ENCODE results near the gene NCAPG. TPM values are rescaled to one million over a fixed set of nuclear protein-coding genes. Genes with fewer than 3 reads are reported as not detected.
"Not testable (repeated sequence)": the region's sequence is repeated elsewhere in the genome, so short reads cannot be mapped to it uniquely, and the experiment has no call there.

The NCAPG gene
- total and polyA plus RNA-seq, 10 of the 15 experiments (the other 5 are each of a cell fraction or from before 2014, with no cell fraction given): 17.3 to 93.9 (median 53.7) TPM

DNA sequence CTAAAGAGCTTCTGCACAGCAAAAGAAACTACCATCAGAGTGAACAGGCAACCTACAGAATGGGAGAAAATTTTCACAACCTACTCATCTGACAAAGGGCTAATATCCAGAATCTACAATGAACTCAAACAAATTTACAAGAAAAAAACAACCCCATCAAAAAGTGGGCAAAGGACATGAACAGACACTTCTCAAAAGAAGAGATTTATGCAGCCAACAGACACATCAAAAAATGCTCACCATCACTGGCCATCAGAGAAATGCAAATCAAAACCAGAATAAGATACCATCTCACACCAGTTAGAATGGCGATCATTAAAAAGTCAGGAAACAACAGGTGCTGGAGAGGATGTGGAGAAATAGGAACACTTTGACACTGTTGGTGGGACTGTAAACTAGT is 39.5 kb downstream of the NCAPG start:
- ATAC-seq; H3K4me1 ChIP-seq (ENCODE audit: control insufficient read depth, insufficient read depth, low read length); H3K79me2 ChIP-seq (ENCODE audit: control insufficient read depth, insufficient read depth, low read length); SMC1A ChIA-PET (ENCODE audit: uncharacterized antibody, unreplicated experiment); H4K20me1 ChIP-seq (ENCODE audit: control insufficient read depth, insufficient read depth); H3K9ac ChIP-seq (ENCODE audit: control insufficient read depth, insufficient read depth, low read length); H3K4me3 ChIP-seq; H2AFZ ChIP-seq (ENCODE audit: control insufficient read depth, low read depth, low read length); DNase-seq (ENCODE audit: low read depth, low spot score); in situ Hi-C loops (cut with MboI); BruUV-seq (replicated peaks); POLR2A ChIA-PET; CTCF ChIA-PET; H3K4me2 ChIP-seq (ENCODE audit: control insufficient read depth, insufficient read depth); H3K27me3 ChIP-seq (replicated peaks in 1 of 2; ENCODE audit: control insufficient read depth in 2 of 2, insufficient read depth in 2 of 2, low read length in 1 of 2); H3K27ac ChIP-seq (ENCODE audit: control insufficient read depth, insufficient read depth); H3K9me3 ChIP-seq (replicated peaks; ENCODE audit: control insufficient read depth, insufficient read depth, low read length); RAD21 ChIA-PET (ENCODE audit: unreplicated experiment); H3K36me3 ChIP-seq (ENCODE audit: control insufficient read depth in 2 of 2, insufficient read depth in 2 of 2, low read length in 1 of 2); intact Hi-C loops (cut with micrococcal nuclease; ENCODE audit: unreplicated experiment); FAIRE-seq: not testable (repeated sequence)
- 80% methylated on average over 1 of the region's 1 CpG for whole genome bisulfite sequencing (ENCODE audit: insufficient coverage, insufficient replicate concordance, low lambda C conversion rate, missing lambda C conversion rate)

DNA sequence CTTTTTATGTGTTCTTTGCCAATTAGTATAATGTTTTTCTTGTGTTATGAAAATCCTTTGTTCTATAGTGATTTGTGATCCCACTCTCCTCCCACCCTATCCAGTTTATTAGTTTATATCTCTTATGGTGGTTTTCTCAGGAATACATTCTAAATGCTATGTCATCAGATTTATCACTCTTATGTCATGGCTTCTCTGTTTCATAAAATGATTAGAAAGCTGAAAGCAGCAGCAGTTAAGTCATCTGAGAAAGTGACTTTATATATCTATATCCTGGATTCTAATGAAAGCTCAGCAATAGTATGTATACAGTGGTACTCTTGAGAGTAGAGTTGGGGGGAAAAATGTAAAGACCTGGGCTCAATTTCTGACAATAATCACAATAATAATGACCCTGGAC is 41.2 kb downstream of the NCAPG start:
- H4K20me1 ChIP-seq (ENCODE audit: control insufficient read depth, insufficient read depth): no peaks in the 10 kb centered on the region
- no peaks in the 10 kb centered on the region for H3K4me1 ChIP-seq (ENCODE audit: control insufficient read depth, insufficient read depth, low read length)
- in situ Hi-C loops (cut with MboI) (no loop called here), intact Hi-C loops (cut with micrococcal nuclease; ENCODE audit: unreplicated experiment) (no loop called here)
- H3K4me2 ChIP-seq (ENCODE audit: control insufficient read depth, insufficient read depth): no peak overlapping the region
- CTCF ChIA-PET: interaction anchor here (0.9 to 2.1 kb wide), 3 partner anchors 11 to 276 kb away, joined by 3 to 6 read pairs (median 5); no protein-coding TSS in a partner anchor
- RAD21 ChIA-PET (ENCODE audit: unreplicated experiment): no interaction called here
- H3K4me3 ChIP-seq: no peak overlapping the region
- ATAC-seq (no peak), DNase-seq (ENCODE audit: low read depth, low spot score) (no peak), FAIRE-seq (no peak)
- BruUV-seq (replicated peaks): no TSS peak
- H3K27me3 ChIP-seq (replicated peaks in 1 of 2; ENCODE audit: control insufficient read depth in 2 of 2, insufficient read depth in 2 of 2, low read length in 1 of 2): no peaks in the 10 kb centered on the region
- TF ChIP-seq ATF7 (IDR thresholded peaks at IDR 0.05; ENCODE audit: low read depth) (no peak), NBN (IDR thresholded peaks at IDR 0.05) (no peak), GATAD2B (conservative IDR thresholded peaks at IDR 0.05; ENCODE audit: low read depth) (no peak), HDGF (IDR thresholded peaks at IDR 0.05) (no peak), EZH2 (IDR thresholded peaks at IDR 0.05; ENCODE audit: borderline replicate concordance, control insufficient read depth, low read depth, low read length) (no peak), FOXK2 (IDR thresholded peaks at IDR 0.05) (no peak), KLF5 (IDR thresholded peaks at IDR 0.05; ENCODE audit: partially characterized antibody) (no peak), SREBF2 (IDR thresholded peaks at IDR 0.05; ENCODE audit: low read length) (no peak), TBL1XR1 (IDR thresholded peaks at IDR 0.05; ENCODE audit: low read depth, low read length) (no peak), CBFB (IDR thresholded peaks at IDR 0.05; ENCODE audit: low read depth) (no peak), MTA2 (IDR thresholded peaks at IDR 0.05; ENCODE audit: low read depth) (no peak)
- TF ChIP-seq, protein P1, sequence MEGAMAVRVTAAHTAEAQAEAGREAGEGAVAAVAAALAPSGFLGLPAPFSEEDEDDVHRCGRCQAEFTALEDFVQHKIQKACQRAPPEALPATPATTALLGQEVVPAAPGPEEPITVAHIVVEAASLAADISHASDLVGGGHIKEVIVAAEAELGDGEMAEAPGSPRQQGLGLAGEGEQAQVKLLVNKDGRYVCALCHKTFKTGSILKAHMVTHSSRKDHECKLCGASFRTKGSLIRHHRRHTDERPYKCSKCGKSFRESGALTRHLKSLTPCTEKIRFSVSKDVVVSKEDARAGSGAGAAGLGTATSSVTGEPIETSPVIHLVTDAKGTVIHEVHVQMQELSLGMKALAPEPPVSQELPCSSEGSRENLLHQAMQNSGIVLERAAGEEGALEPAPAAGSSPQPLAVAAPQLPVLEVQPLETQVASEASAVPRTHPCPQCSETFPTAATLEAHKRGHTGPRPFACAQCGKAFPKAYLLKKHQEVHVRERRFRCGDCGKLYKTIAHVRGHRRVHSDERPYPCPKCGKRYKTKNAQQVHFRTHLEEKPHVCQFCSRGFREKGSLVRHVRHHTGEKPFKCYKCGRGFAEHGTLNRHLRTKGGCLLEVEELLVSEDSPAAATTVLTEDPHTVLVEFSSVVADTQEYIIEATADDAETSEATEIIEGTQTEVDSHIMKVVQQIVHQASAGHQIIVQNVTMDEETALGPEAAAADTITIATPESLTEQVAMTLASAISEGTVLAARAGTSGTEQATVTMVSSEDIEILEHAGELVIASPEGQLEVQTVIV (IDR thresholded peaks at IDR 0.05; ENCODE audit: borderline replicate concordance, partially characterized antibody): no peak
- TF ChIP-seq, protein P2, sequence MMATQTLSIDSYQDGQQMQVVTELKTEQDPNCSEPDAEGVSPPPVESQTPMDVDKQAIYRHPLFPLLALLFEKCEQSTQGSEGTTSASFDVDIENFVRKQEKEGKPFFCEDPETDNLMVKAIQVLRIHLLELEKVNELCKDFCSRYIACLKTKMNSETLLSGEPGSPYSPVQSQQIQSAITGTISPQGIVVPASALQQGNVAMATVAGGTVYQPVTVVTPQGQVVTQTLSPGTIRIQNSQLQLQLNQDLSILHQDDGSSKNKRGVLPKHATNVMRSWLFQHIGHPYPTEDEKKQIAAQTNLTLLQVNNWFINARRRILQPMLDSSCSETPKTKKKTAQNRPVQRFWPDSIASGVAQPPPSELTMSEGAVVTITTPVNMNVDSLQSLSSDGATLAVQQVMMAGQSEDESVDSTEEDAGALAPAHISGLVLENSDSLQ (IDR thresholded peaks at IDR 0.05): no peak
- no peaks in the 10 kb centered on the region for H3K9me3 ChIP-seq (replicated peaks; ENCODE audit: control insufficient read depth, insufficient read depth, low read length)
- no peak overlapping the region for H3K27ac ChIP-seq (ENCODE audit: control insufficient read depth, insufficient read depth)
- no peak overlapping the region for H2AFZ ChIP-seq (ENCODE audit: control insufficient read depth, low read depth, low read length)
- H3K9ac ChIP-seq (ENCODE audit: control insufficient read depth, insufficient read depth, low read length): no peak overlapping the region
- H3K79me2 ChIP-seq (ENCODE audit: control insufficient read depth, insufficient read depth, low read length): no peaks in the 10 kb centered on the region
- no peaks in the 10 kb centered on the region; a peak in 1 of 4 replicates for H3K36me3 ChIP-seq (ENCODE audit: control insufficient read depth in 2 of 2, insufficient read depth in 2 of 2, low read length in 1 of 2)
- POLR2A ChIA-PET: no interaction called here
- SMC1A ChIA-PET (ENCODE audit: uncharacterized antibody, unreplicated experiment): interaction anchor here (0.9 to 1.6 kb wide), 2 partner anchors 23 to 79 kb away, joined by 3 to 4 read pairs; no protein-coding TSS in a partner anchor

All from GM12878 (cell line).